Astrocyte of the cerebellum (primary cell): ENCODE measurements around the gene IQSEC1.
"Not testable (repeated sequence)": the region's sequence is repeated elsewhere in the genome, so short reads cannot be mapped to it uniquely, and the experiment has no call there.

Experiments
- DNase-seq: peaks from one replicate; pipeline ENCODE4 v3.0.0-alpha.2; 2011; ENCODE audit warnings: low read depth
- H3K4me3 ChIP-seq: 2 replicates; pipeline ENCODE4 v1.5.1; 2011; ENCODE audit warnings: mild to moderate bottlenecking, low read depth, low read length, moderate library complexity
- CTCF ChIP-seq: IDR thresholded peaks from 2 replicates; pipeline ENCODE4 v1.5.1; 2012; ENCODE audit warnings: low read length, low read depth, moderate library complexity, mild to moderate bottlenecking; ENCODE audit errors: missing control alignments
- in situ Hi-C: cut with HindIII; loops from 2 replicates; pipeline ENCODE4 v1.10.0; 2017; ENCODE audit warnings: low sequenced_read_pairs

Gene IQSEC1

DNA sequence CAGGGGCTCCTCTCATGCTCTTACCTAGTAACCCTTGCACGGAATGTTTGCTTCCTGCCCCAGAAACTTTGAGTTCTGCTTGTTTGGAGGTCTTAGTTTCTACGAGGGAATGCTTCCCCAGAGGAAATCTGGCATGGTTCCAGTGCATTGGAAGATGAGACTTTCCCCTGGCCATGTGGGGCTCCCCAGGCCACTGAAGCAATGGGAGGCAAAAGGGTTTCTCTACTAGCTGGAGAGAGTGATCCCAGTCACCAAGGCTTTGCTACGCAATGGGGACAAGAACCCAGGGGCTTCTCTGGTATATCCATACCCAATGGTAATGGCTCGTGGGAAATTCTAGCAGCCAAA, 187.7 kb downstream of the IQSEC1 start:
- no peak overlapping the region for H3K4me3 ChIP-seq
- in situ Hi-C loops, result no loop called here
- no peak for DNase-seq
- no peak for TF ChIP-seq CTCF

DNA sequence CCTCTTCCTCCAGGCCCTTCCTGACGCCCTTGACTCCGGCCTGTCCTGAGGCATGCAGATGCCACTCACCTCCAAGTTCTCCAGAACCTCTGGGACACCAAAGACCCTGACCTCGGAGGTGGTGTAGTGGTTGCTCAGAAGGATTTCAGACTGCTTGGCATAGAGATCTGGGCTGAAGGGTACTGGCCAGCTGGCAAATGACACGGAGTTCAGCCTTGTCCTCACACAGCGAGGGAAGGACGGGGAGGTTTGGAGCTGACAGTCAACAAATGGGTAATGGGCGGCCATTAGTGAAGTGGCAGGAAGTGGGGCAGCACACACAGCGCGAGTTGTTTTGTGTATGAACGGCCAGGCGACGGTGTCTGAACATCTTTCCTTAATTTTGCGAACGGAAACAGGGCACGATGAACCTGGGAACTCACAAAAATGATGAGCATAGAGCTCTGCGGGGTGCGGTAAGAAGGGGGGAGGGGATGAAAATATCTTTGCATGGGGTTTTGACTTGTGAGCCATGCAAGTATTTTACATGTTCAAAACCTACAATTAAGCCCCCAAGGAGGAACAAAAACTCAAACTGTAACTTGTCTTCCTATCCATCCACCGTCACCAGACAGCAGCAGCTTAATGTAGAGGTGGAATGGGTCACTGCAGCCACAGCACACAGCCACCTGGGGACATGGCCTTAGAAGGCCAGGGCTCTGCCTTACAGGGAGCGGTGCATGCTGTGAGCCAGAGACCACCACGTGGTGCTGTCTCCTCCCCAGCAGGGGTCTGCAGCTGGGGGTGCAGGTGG, 188.2 kb downstream of the IQSEC1 start:
- in situ Hi-C loops, result no loop called here
- TF ChIP-seq CTCF, result no peak
- H3K4me3 ChIP-seq, result no peak overlapping the region
- DNase-seq, result no peak

- peak; percentile 4 for DNase-seq
- TF ChIP-seq CTCF, result no peak
- H3K4me3 ChIP-seq, result no peak overlapping the region
- in situ Hi-C loops, result no loop called here
Measured at GRCh38 chr3:12884186-12884680, 189.0 kb downstream of the IQSEC1 start.

DNA sequence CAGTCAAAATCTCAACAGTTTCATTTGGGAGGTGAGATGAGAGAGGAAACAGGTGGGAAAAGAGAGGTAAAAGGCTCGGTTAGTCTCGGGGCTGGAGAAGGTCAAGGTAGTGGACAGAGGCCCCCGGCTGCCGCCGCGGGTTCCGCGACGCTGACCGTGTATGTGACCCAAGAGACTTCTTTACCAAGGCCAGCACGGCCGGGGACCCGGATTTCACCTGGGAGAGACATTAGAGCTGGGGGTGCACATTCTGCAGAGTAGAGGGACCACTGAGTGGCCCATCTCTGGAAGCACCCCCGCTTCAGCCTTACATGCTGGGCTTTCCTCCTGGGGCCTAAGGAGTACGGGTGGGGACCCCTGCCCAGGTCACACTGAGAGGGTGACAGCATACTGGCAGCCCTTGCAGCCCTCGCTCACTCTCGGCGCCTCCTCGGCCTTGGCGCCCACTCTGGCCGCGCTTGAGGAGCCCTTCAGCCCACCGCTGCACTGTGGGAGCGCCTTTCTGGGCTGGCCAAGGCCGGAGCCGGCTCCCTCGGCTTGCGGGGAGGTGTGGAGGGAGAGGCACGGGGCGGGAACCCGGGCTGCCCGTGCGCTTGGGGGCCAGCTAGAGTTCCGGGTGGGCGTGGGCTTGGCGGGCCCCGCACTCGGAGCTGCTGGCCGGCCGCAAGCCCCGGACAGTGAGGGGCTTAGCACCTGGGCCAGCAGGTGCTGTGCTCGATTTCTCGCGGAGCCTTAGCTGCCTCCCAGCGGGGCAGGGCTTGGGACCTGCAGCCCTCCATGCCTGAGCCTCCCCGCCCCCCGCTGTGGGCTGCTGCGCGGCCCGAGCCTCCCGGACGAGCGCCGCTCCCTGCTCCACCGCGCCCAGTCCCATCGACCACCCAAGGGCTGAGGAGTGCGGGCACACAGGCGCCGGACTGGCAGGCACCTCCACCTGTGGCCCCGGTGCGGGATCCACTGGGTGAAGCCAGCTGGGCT, 190.6 kb downstream of the IQSEC1 start:
- no peak for TF ChIP-seq CTCF
- in situ Hi-C loops, result no loop called here
- no peak for DNase-seq
- no peak overlapping the region for H3K4me3 ChIP-seq

- DNase-seq, in situ Hi-C loops: not testable (repeated sequence)
Measured at GRCh38 chr3:12881858-12882257, 191.4 kb downstream of the IQSEC1 start.

GRCh38 chr3:12879191-12879815, 193.9 kb downstream of the IQSEC1 start:
- in situ Hi-C loops, result no loop called here
- no peak overlapping the region for H3K4me3 ChIP-seq
- TF ChIP-seq CTCF, result no peak
- DNase-seq, result no peak

More at GRCh38 chr3:12881858-12882257, 191.4 kb downstream of the IQSEC1 start:
- H3K4me3 ChIP-seq, result not testable (repeated sequence)

DNA sequence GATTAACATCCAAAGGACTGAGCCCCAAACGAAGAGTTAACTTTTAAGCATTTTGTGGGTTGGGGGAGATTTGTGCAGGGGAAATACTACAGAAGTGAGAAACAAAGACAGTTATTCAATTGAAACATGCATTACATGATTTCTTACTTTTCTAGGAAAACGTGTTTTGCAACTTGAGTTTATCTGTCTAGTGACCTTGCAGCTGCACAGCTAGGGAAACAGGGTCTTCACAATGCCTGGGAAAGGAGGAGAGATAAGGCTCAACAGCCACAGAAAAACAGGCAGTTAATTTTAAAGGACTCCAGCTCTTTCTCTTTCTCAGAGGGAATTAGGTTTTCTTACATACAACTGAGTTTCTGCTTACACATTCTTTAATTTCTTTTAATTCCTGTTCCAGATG, 194.5 kb downstream of the IQSEC1 start:
- DNase-seq, H3K4me3 ChIP-seq, in situ Hi-C loops: not testable (repeated sequence)
